ENCODE results near the gene TBR1. TPM values are rescaled to one million over a fixed set of nuclear protein-coding genes. Genes with fewer than 3 reads are reported as not detected.

Gene TBR1
- total and polyA plus RNA-seq, 2 of the 4 experiments (the other 2 are of a cell fraction), result not detected

DNA sequence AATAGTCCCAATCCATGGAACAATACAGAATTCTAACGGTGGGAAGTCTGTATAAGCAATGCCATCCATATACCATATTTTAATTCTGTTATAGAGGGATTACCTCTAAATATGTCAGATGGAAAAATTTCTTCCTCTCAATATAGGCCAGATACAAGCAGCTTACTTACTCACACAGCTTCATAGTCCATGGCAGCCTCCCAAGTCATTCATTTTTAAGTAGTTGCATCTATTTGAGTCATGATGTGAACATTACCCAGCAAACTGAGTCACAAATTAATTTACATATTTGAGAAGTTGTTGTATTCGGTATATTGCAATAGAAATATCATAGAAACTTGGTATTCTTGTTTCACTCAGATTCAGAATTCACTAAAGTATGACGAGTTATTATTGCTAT lies 20.3 kb downstream of the TBR1 start:
- dilution Hi-C loops (cut with HindIII; ENCODE audit: low sequenced_read_pairs, unreplicated experiment) (no loop called here), in situ Hi-C loops (cut with MboI; ENCODE audit: low sequenced_read_pairs) (no loop called here), intact Hi-C loops (cut with micrococcal nuclease) (no loop called here)
- no CpG with 5 or more reads among the region's 3 CpGs for WGBS, 2 experiments (ENCODE audit: extremely low coverage in 2 of 2, insufficient read length in 1 of 2)
- no peak overlapping the region for H4K8ac ChIP-seq (ENCODE audit: low read depth in 2 of 2, low read length in 2 of 2)
- H3K9ac ChIP-seq (ENCODE audit: low read depth, low read length), result no peak overlapping the region
- H4K20me1 ChIP-seq (ENCODE audit: insufficient read depth, low read length), result no peaks in the 10 kb centered on the region
- ATAC-seq (ENCODE audit: low read depth) (peak; percentile 81; the same call in 1 of the 2 replicates), DNase-seq (peak; percentile 93)
- H2AK9ac ChIP-seq (replicated peaks; ENCODE audit: low read depth, low read length, poor library complexity), result no peak overlapping the region
- H3K9me1 ChIP-seq (ENCODE audit: insufficient read depth, low read length), result no peaks in the 10 kb centered on the region
- H2BK15ac ChIP-seq (ENCODE audit: low read depth, low read length), result no peak overlapping the region
- no peak overlapping the region for H3K4me3 ChIP-seq (ENCODE audit: insufficient read depth, low read depth, low read length)
- H3K14ac ChIP-seq (replicated peaks; ENCODE audit: low read depth, low read length), result no peak overlapping the region
- H3K4ac ChIP-seq (ENCODE audit: low read depth, low read length), result no peak overlapping the region
- H2AK5ac ChIP-seq (ENCODE audit: low read depth, low read length), result no peak overlapping the region
- no peak overlapping the region for H2BK120ac ChIP-seq (ENCODE audit: low read depth, low read length)
- H3K18ac ChIP-seq (ENCODE audit: low read depth, low read length), result no peak overlapping the region
- TF ChIP-seq BHLHE40 (IDR thresholded peaks at IDR 0.05; ENCODE audit: low read depth, low read length) (no peak), MAZ (IDR thresholded peaks at IDR 0.05; ENCODE audit: borderline replicate concordance, low read depth, low read length) (no peak), CHD1 (IDR thresholded peaks at IDR 0.05; ENCODE audit: low read depth, low read length) (no peak), MAFK (IDR thresholded peaks at IDR 0.05; ENCODE audit: low read depth, low read length) (no peak), CEBPB (IDR thresholded peaks at IDR 0.05; ENCODE audit: low read depth, low read length) (0 out of 2 replicates have a peak, but pooled peaks have one; percentile 28), RAD21 (IDR thresholded peaks at IDR 0.05; ENCODE audit: low read length) (no peak), RFX5 (IDR thresholded peaks at IDR 0.05; ENCODE audit: low read depth, low read length) (no peak), SMC3 (IDR thresholded peaks at IDR 0.05; ENCODE audit: low read depth, low read length) (no peak)
- TF ChIP-seq, protein P1, sequence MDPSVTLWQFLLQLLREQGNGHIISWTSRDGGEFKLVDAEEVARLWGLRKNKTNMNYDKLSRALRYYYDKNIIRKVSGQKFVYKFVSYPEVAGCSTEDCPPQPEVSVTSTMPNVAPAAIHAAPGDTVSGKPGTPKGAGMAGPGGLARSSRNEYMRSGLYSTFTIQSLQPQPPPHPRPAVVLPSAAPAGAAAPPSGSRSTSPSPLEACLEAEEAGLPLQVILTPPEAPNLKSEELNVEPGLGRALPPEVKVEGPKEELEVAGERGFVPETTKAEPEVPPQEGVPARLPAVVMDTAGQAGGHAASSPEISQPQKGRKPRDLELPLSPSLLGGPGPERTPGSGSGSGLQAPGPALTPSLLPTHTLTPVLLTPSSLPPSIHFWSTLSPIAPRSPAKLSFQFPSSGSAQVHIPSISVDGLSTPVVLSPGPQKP (IDR thresholded peaks at IDR 0.05; ENCODE audit: borderline replicate concordance, low read depth, low read length), result no peak
- H2AFZ ChIP-seq (replicated peaks; ENCODE audit: low read length, poor library complexity), result no peak overlapping the region
- H2BK5ac ChIP-seq (ENCODE audit: low read depth, low read length, poor library complexity, severe bottlenecking), result no peak overlapping the region
- no peaks in the 10 kb centered on the region for H3K4me1 ChIP-seq (ENCODE audit: control insufficient read depth, insufficient read depth, low read length)
- no TSS peak for BruUV-seq (replicated peaks)
- no peak overlapping the region for H3K4me2 ChIP-seq (ENCODE audit: low read depth, low read length)
- peaks cover 19% of the 10 kb centered on the region for H3K27me3 ChIP-seq (ENCODE audit: control insufficient read depth, insufficient read depth, low read length)
- no peaks in the 10 kb centered on the region for H3K36me3 ChIP-seq (ENCODE audit: control insufficient read depth, insufficient read depth, low read length)
- no peak overlapping the region for H4K5ac ChIP-seq (ENCODE audit: low read depth, low read length)
- H3K23ac ChIP-seq (ENCODE audit: low read depth, low read length), result no peak overlapping the region
- ChIA-PET POLR2A (ENCODE audit: unreplicated experiment) (no interaction called here), CTCF (no interaction called here)
- H3K27ac ChIP-seq (ENCODE audit: insufficient read depth, low read length), result no peak overlapping the region
- no peaks in the 10 kb centered on the region for H3K9me3 ChIP-seq (ENCODE audit: control insufficient read depth, insufficient read depth, low read length)
- H2BK20ac ChIP-seq (ENCODE audit: low read depth, low read length), result no peak overlapping the region
- H4K91ac ChIP-seq (ENCODE audit: insufficient read depth, low read depth, low read length), result no peak overlapping the region
- H3K56ac ChIP-seq (ENCODE audit: extremely low read depth, insufficient read depth, low read length), result no peak overlapping the region
- H3K79me1 ChIP-seq (ENCODE audit: low read depth in 1 of 2, low read length in 2 of 2), result no peaks in the 10 kb centered on the region
